Posterior cingulate gyrus (tissue), 11 donors: ENCODE measurements around the gene PSD2.
A peak's percentile ranks its signal among the peaks of the same experiment; 100 is the strongest.

ENCODE experiments used
- DNase-seq, 10 donors: peaks; one replicate each; pipeline versions ENCODE4 v3.0.0 to v3.0.0-alpha.2; 2020 to 2021; ENCODE audit warnings: mixed read lengths in 3 of 10
- intact Hi-C: fragments of 100-400 bp; cut with DNase I; formaldehyde crosslinking; loops from one replicate; pipeline ENCODE4 v1.15.1; 2023

Gene PSD2

DNA sequence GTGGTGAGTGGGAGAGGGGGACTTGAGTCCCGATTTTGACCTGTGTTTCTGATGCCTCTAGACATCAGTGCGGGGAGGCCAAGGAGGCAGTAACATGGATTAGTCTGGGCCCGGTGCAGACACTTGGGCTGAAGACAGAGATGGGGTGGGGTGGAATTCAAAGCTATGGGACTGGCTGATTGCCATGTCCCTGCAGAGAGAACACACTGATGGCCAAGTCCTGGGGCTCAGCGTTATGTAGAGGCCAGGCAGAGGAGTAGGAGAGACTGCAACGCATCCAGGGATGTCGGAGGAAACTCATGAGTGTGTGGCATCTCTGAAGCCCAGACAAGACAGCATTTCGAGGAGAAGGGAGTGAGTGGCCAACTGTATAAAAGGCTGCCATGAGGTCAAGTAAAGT, 30.1 kb downstream of the PSD2 start:
- DNase-seq, result peak in 2 of 10 donors; percentile 44 to 68
- intact Hi-C loops, result no loop called here

DNA sequence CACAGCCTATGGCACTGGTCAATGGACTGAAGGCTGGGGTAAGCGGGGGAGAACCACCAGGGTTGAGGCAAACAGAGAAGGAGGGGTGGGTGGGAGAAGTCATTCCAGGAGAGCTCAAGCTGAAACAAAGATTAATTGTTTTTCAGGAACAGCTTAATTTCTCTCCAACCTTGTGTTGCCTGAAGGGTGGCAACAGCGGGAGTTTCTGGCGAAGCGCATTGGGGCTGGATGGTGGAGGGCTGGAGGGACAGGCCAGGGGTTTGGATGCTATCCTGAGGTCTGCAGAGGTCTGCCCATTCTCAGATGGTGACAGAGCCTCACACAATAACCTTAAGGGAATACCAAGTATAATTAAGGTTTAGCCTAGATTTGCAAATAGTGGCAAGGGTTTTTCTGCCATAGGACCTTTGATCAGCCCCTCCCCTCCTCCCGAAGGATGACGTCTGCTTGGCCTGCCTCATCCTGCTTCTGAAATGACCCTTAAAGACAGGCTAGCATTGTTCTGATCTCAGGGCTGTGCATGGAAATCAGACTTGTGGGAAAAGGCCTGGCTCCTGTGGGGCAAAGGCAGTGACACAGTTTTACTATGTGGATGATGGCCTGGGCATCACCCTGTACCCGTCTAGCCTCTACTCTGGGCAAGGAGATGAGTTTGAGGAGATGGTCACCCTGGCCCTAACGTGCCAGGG, 32.7 kb downstream of the PSD2 start:
- DNase-seq, result peak in 8 of 10 donors; percentile 33 to 93 (median 63)
- intact Hi-C loops, result loop anchor here (1.0 kb wide), 1 partner anchor 40 kb away; no protein-coding TSS in a partner anchor

DNA sequence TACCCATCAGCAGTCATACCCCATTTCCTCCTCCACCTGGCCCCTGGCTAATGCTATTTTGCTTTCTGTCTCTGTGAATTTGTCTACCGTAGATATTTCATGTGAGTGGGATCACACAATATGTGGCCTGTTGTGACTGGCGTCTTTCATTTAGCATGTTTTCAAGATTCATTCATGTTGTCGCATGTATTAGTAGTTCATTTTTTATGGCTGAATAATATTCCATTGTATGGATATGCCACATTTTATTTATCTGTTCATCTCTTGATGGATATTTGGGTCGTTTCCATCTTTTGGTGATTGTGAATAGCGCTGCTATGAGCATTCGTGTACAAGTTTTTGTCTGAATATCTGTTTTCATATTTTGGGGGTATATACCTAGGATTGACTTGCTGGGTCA, 33.9 kb downstream of the PSD2 start:
- intact Hi-C loops, result no loop called here
- no peak for DNase-seq

DNA sequence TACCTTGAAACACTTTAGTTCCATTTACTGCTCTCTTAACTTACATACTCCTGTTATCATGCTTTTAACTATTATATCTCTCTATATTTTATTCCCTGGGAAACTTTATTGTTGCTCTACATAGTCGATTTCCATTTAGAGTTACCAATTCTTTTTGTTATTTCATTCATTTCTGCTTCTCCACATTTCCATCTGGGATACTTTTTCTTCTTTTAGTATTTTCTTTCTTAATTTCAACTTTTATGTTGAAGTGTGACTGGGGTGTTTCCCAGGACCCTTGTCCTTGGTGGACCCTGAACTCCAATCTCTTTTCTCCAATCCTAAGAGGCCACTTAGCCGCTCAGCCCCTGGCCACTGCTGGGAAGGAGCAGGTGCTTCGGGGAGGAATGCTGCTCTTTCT, 36.0 kb downstream of the PSD2 start:
- DNase-seq, result peak in 1 of 10 donors; percentile 23
- intact Hi-C loops, result no loop called here

DNA sequence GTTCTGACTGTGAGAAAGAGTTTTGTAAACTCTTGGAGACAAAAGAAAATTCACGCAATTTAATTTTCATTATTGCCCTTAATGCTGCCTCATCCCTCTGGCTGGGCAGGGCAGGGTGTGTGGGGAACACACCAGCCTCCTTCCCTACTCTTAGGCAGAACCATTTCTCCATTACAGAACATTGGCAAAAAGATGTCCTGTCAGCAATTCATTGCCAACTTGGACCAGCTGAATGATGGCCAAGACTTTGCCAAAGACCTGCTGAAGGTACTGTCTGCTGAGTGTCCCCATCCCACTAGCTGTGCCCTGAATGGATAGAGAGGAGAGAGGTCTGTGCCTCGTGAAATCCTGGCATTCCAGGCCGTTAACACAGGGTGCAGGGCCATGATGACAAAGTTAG, 37.9 kb downstream of the PSD2 start:
- peak in 1 of 10 donors; percentile 5 for DNase-seq
- intact Hi-C loops, result no loop called here

DNA sequence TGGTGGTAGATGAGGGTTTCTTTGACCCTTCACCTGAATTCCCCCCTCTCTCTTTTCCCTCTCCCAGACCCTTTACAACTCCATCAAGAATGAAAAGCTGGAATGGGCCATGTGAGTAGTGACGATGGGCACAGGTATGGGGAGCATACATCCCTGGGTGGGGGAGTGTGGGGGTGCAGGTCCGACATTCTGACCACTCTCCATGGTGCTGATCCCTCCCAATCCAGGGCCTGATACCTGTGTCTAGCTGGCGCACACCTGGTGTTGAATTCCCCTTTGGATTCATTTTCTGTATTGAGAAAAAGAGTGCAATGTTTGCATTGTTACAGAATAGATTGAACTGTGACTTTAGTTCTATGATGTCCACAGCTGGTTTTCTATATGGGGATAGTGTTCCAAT, 40.0 kb downstream of the PSD2 start:
- intact Hi-C loops, result no loop called here
- peak in 1 of 10 donors; percentile 5 for DNase-seq

DNA sequence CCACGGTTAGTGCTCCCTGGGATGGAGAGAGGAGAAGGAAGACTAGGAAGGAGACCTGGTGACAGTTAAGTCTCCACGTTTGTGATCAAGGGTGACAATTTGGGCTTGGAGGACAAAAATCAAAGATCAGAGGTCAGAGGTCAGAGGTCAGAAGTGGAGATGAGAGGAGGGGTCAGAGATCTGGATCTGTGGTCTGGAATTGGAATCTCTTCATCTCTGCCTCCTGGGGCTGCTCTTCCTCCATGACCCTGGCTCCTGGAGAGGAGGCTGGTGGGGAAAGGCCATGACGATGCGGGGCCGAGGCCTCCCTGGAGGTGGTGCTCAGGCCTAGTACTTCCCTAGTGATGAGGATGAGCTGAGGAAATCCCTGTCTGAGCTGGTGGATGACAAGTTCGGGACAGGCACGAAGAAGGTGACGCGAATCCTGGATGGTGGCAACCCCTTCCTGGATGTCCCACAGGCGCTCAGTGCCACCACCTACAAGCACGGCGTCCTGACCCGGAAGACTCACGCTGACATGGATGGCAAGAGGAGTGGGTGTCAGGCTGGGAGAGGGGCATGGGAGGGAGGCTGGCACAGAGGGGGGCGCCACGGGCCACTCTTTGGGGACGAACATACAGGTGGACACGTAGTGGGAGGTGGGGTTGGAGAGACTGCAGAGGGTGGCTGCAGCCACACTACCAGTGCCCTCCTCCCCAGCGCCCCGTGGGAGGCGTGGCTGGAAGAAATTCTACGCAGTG, 41.0 kb downstream of the PSD2 start:
- DNase-seq, result peak in 2 of 10 donors; percentile 67 to 72
- intact Hi-C loops, result no loop called here

DNA sequence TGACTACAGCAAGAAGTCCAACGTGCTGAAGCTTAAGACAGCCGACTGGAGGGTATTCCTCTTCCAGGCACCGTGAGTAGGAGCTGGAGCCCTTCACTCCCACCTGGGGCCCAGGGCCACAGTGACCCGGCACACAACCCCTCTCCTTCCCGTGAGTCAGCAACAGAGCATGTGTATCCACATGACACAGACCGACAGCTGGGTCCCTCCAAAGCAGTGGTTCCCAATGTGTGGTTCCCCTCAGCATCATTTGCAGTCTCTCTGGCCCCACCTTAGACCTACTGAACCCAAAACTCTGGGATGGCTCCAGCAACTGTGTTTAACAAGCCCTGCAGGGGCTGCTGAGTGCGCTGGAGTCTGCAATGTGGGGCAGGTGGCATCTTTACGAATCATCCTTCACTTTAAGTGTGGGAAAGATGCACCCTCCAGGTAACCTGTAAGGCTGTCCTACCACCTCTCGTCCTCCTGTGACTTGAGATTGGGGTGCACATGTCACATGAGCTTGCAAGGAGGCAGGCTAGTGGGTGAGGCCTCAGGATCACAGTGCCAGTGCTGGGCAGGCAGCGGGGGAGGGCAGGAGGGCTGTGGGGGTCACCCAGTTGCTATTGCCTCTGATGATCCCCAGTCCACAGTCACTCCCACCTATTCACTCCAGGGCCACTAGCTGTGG, 42.2 kb downstream of the PSD2 start:
- DNase-seq, result peak in 2 of 10 donors; percentile 63 to 66
- intact Hi-C loops, result no loop called here

DNA sequence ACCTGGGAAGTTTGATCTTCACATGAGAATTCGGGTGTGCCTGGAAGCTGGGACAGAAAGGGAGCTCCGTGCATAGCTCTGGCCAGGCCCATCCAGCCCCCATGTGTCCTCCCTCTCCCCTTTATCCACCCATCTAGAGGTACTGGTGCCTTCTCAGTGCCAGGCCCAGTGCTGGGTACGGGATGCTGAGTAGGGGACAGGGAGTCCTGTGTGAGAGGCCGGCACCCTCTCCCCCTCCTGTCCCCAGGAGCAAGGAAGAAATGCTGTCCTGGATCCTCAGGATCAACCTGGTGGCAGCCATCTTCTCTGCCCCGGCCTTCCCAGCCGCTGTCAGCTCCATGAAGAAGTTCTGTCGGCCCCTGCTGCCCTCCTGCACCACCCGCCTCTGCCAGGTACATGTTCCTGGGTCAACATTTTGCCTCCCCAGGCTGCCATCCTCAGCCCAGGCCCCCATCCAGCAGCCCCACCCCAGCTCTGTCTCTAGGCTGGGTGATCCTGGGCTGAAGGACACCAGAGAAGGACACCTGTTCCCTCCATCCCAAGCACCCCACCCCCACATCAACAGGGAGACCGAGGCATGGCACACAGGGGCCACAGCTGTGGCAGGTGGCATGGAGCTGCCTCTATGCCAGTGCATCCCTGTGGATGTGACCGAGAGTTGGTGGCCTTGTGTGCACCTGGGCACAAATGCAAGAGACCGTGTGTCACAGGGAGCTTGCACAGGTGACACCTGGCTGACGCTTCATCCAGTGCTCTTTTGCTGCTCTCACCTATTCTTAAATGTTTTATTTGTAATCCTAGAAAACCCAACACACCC, 43.0 kb downstream of the PSD2 start:
- peak in 2 of 10 donors; percentile 58 to 61 for DNase-seq
- intact Hi-C loops, result no loop called here

DNA sequence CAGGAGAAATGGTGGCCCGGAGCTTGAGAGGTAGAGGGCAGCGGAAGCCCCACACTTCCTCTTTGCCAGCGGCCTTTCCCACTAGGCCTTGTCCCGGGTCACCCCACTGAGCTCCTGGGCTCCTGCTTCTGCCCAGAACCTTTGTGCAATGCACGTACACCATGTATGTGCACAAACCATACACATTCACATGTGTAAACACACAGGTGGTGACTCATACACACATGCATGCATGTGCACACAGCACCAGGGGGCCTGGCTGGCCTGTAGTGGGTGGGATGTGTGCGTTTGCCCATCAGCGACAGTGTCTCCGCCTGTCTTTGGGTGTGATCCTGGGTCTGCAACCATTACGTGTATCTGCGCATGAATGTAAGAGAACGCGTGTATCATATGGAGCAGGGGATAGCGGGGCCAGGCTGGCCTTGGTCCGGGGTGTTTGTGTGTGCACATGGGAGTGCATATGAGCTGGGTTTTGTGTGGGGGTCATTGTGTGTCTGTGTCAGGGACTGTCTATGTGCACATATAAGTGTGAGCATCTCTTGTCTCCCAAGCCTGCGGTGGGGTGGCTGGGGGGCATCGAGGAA, 43.7 kb downstream of the PSD2 start:
- intact Hi-C loops, result no loop called here
- peak in 2 of 10 donors; percentile 62 to 67 for DNase-seq

DNA sequence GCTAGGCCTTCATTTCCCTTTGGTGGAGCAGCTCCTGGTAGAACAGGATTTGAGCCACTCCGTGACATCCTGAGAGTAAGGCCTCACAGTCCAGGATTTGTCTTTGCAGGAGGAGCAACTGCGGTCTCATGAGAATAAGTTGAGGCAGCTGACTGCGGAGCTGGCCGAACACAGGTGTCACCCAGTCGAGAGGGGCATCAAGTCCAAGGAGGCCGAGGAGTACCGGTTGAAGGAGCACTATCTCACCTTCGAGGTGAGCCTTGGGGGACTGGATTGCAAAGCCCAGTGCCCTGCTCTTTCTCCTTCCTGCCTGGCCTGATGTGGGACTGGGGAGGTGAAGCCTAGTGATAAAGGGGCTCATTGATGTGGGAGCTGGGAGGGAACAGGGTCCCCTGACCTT, 44.3 kb downstream of the PSD2 start:
- intact Hi-C loops, result loop anchor here (5.0 kb wide), 1 partner anchor 33 kb away; no protein-coding TSS in a partner anchor
- peak in 2 of 10 donors; percentile 56 to 62 for DNase-seq

DNA sequence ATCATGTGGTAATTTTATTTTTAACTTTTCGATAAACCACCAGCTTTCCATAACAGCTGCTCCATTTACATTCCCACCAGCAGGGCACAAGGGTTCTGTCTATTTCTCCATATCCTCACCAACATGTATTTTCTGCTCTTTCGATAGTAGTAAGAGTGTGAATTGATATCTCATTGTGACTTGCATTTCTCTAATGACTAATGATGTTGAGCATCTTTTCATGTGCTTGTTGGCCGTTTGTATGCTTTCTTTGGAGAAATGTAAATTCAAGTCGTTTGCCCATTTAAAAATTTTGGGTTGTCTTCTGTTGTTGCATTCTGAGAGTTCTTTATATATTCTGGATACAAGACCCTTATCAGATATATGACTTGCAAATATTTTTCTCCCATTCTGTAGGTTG, 45.9 kb downstream of the PSD2 start:
- DNase-seq, result no peak
- intact Hi-C loops, result loop anchor here (5.0 kb wide), 1 partner anchor 34 kb away; no protein-coding TSS in a partner anchor

DNA sequence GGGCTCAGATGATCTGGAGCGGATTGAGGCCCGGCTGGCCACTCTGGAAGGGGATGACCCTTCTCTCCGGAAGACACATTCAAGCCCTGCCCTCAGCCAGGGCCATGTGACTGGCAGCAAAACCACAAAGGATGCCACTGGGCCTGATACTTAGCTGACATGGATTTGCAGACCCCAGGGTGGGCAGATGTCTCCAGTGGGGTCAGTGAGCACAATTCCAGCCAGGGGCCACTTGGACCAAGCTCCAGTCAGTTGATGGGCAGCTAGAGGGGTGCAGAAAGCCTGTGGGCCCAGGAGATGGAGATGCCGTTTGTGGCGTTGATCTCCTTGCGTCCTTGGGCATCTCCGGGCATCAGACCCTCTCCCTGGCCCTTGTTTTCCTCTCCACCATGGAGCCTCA, 46.7 kb downstream of the PSD2 start:
- DNase-seq, result peak in 1 of 10 donors; percentile 55
- intact Hi-C loops, result loop anchor here (5.0 kb wide), 1 partner anchor 35 kb away; no protein-coding TSS in a partner anchor

DNA sequence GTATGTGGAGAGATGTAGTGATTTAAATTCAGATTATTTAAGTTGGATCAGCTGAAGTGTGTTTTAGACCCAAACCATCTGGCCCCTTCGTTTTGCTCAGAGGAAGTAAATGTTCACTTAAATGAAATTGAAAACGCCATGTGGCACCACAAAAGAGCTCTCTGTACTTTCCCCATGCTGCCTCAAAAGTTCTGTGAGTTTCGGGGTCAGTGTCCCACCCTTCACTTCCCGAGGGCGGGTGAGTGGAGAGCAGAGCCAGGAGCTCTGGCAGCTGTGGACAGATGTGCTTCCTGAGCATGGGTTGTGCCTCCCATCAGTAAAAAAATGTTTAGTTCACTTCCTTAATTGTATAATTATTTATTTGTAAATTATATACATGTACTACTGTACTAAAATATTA, 48.4 kb downstream of the PSD2 start:
- peak in 2 of 10 donors; percentile 35 to 56 for DNase-seq
- intact Hi-C loops, result loop anchor here (1.0 to 5.0 kb wide), 2 partner anchors 37 to 57 kb away; no protein-coding TSS in a partner anchor

DNA sequence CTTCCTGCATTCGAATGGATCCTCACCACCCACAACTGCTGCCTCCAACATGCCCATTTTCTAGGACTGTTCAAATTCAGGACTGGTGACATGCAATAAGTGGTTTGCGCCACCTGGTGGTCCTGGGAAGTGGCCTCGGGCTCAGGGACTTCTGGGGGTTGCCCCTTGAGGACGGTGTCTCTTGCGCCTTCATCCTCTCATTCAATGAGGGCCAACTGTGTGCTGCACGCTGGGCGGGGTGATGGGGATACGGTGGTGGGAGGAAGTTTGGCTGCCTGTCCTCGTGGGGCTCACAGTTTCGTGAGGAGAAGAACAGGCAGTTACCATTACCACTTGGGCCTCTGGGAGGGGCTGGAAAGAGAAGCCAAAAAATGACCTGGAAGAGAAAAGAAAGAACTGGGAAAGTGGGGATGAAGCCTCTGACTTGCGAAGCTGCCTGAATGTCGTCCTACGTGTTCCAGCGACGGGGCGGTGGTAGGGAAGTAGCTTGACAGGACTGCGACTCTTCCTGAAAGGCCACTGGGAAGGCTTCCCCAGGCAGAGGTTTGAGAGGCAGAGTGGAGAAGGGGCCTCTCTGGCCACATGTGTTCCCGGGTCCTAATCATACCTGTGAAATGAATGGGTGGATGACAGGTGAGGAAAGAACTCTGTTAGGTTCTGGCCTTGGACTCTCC, 49.0 kb downstream of the PSD2 start:
- intact Hi-C loops, result loop anchor here (1.0 to 5.0 kb wide), 2 partner anchors 37 to 57 kb away; no protein-coding TSS in a partner anchor
- DNase-seq, result peak; percentile 65 to 96 (median 86)

DNA sequence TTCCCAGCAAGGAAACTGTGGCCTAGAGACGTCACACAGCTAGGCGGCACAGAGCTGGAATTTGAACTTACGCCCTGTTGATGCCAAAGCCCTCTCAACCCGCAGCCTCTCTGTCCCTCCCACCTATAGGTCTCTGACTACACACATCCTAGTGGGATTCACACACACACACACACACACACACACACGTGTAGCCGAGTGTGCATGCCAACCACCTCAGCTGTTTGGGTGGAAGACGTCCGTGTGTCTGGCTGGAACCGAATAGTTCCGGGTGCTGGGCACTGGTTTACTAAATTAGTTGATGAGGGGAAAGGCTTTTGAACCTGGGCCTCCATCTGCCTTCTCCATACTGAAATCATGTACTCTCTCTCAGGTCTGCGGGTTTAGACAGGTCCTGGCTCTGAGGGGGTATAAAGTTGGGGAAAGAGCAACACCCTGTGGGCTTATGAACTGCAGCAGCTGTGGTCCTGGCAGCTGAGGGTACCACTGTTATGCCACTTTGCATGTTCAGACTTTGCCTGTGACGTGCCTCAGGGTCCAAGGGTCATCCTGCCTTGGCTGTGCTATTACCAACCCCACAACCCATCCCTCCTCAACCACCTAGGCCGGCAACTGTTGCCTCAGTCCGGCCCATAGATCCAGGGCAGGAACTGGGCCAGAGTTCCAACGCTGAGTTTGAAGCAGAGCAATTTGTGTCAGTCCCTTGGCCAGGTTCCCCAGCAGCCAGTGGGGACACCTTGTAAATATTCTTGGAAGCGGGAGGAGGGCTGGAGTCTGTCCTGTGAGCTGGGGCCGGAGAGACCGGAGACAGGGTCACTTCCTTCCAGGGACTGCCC, 50.5 kb downstream of the PSD2 start:
- intact Hi-C loops, result no loop called here
- DNase-seq, result peak in 7 of 10 donors; percentile 27 to 87 (median 46)

DNA sequence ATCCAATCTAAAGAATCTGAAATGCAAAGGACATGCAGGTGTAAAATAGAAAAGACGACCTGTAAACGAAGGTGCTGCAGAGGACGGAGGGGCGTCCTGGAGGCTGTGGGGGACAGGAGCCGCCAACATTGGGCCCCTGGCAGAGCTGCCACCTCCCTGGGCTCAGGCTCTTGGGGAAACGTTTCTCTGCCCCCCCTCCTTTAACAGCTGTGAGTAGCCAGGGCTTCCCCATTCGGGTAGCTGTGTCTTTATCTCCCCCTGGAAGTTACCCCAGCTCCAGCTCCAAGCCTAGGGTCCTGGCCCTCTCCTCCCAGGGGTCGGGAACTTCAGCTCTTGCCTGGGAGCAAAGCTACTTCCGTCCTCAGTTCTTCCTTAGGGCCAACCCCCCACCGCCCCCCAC, 51.5 kb downstream of the PSD2 start:
- DNase-seq, result peak in 2 of 10 donors; percentile 51 to 77
- intact Hi-C loops, result no loop called here
